HL-60 (cell line): Measurements from ENCODE around the gene DHX16.

ENCODE experiments used
- DNase-seq, 2 experiments: peaks; one replicate each; pipeline ENCODE4 v3.0.0-alpha.2; 2010 to 2020; ENCODE audit warnings: low read depth in 1 of 2, low spot score in 1 of 2
- H3K27ac ChIP-seq: fragments of 250-450 bp; sonication (Bioruptor Pico); replicated peaks from 2 replicates; pipeline ENCODE4 v1.5.1; 2020; ENCODE audit warnings: mild to moderate bottlenecking, moderate library complexity
- H3K27me3 ChIP-seq: fragments of 250-450 bp; sonication (Bioruptor Pico); 2 replicates; pipeline ENCODE4 v1.5.1; 2021; ENCODE audit warnings: mild to moderate bottlenecking, moderate library complexity; ENCODE audit not compliant: insufficient read depth, poor library complexity, severe bottlenecking
- H3K4me3 ChIP-seq: replicated peaks from 2 replicates; pipeline ENCODE4 v1.5.1; 2011; ENCODE audit warnings: mild to moderate bottlenecking, control low read depth, low read length; ENCODE audit not compliant: insufficient read depth
- CTCF ChIP-seq: IDR thresholded peaks from one replicate; pipeline ENCODE4 v1.5.1; 2011; ENCODE audit warnings: low read length, control low read depth, inconsistent platforms; ENCODE audit not compliant: insufficient read depth
- GABPA ChIP-seq: IDR thresholded peaks from 2 replicates; pipeline ENCODE4 v1.6.1; 2012; ENCODE audit warnings: low read depth
- POLR2AphosphoS5 ChIP-seq: IDR thresholded peaks from 2 replicates; pipeline ENCODE4 v1.6.1; 2012; ENCODE audit warnings: low read depth
- REST ChIP-seq: IDR thresholded peaks from 2 replicates; pipeline ENCODE4 v1.6.1; 2012; ENCODE audit warnings: low read depth; ENCODE audit not compliant: insufficient replicate concordance
- SPI1 ChIP-seq: IDR thresholded peaks from 2 replicates; pipeline ENCODE4 v1.6.1; 2012; ENCODE audit warnings: low read depth, mild to moderate bottlenecking, borderline replicate concordance

The DHX16 gene

GRCh38 chr6:30619561-30619960 is 53.2 kb downstream of the DHX16 start:
- no peak for DNase-seq
- Histone ChIP-seq H3K27me3 (no peaks in the 10 kb centered on the region), H3K27ac (peak overlapping the region; percentile 99; the same call in 1 of the 2 replicates), H3K4me3 (no peak overlapping the region)
- no peak for TF ChIP-seq GABPA
- no peak for TF ChIP-seq REST
- TF ChIP-seq CTCF: no peak
- TF ChIP-seq SPI1: no peak
- no peak for TF ChIP-seq POLR2AphosphoS5

GRCh38 chr6:30618270-30618797 is 54.5 kb downstream of the DHX16 start:
- H3K27ac ChIP-seq: peak overlapping the region; percentile 99
- no peak for TF ChIP-seq POLR2AphosphoS5

GRCh38 chr6:30617565-30618269 is 55.1 kb downstream of the DHX16 start, which contains the start of gene MRPS18B:
MRPS18B (plus strand) TSS chr6:30617840; CDS start chr6:30617866, 26 bp downstream.
- no peak for TF ChIP-seq CTCF
- peak; percentile 95 for TF ChIP-seq POLR2AphosphoS5
- TF ChIP-seq REST: peak; percentile 75
- peak; percentile 35; the same call in 1 of the 2 replicates for TF ChIP-seq SPI1
- TF ChIP-seq GABPA: peak; percentile 48; the same call in 1 of the 2 replicates
- peak within 1 kb of the TSS; percentile 99 for H3K27ac ChIP-seq
- H3K4me3 ChIP-seq: peak within 1 kb of the TSS; percentile 83
- no peaks in the 10 kb centered on the region for H3K27me3 ChIP-seq
- peak; percentile 98 to 99 for DNase-seq

More at GRCh38 chr6:30618270-30618797, 54.5 kb downstream of the DHX16 start:
- no peak for DNase-seq
- peak overlapping the region; percentile 49 for H3K4me3 ChIP-seq
- H3K27me3 ChIP-seq: no peaks in the 10 kb centered on the region

- TF ChIP-seq SPI1 (peak; percentile 85), POLR2AphosphoS5 (peak; percentile 98; the same call in 1 of the 2 replicates), GABPA (peak; percentile 86), REST (peak; percentile 80), CTCF (no peak)
- peak within 1 kb of the TSS; percentile 99 for H3K27ac ChIP-seq
- H3K27me3 ChIP-seq: no peaks in the 10 kb centered on the region
- peak; percentile 100 for DNase-seq
- peak within 1 kb of the TSS; percentile 83 for H3K4me3 ChIP-seq
Observed at GRCh38 chr6:30616811-30617564, 55.8 kb downstream of the DHX16 start, which contains the start of gene PPP1R10. PPP1R10 (minus strand) TSS chr6:30617243; CDS start chr6:30609944, 7,299 bp downstream.
